Measurements from ENCODE around the gene NPRL2. TPM values are rescaled to one million over a fixed set of nuclear protein-coding genes. Genes with fewer than 3 reads are reported as not detected.

Gene NPRL2
- total and polyA plus RNA-seq, 9 of the 15 experiments (the other 6 are each of a cell fraction or from before 2014, with no cell fraction given), result 17.4 to 40.4 (median 24.4) TPM

- TF ChIP-seq USF1 (CRISPR knock-in tag; IDR thresholded peaks at IDR 0.05) (no peak), RBM15 (IDR thresholded peaks at IDR 0.05; ENCODE audit: insufficient read depth, low read length) (no peak), CTCFL (IDR thresholded peaks at IDR 0.05; ENCODE audit: borderline replicate concordance, insufficient read depth, low read depth, low read length, poor library complexity, severe bottlenecking) (peak; percentile 68), TAF1 (IDR thresholded peaks at IDR 0.05; ENCODE audit: control insufficient read depth, extremely low read depth, insufficient read depth, low read length, severe bottlenecking) (no peak), ZNF224 (CRISPR knock-in tag; IDR thresholded peaks at IDR 0.05) (no peak), RAD21 (CRISPR knock-in tag; conservative IDR thresholded peaks at IDR 0.05 in 1 of 2, IDR thresholded peaks at IDR 0.05 in 1 of 2) (peak; percentile 70 to 91), ZNF512 (tag; IDR thresholded peaks at IDR 0.05) (no peak), RBM39 (optimal IDR thresholded peaks at IDR 0.05; ENCODE audit: low read depth, low read length) (no peak), ASH1L (IDR thresholded peaks at IDR 0.05; ENCODE audit: borderline replicate concordance, low read depth, partially characterized antibody) (no peak), HNRNPK (IDR thresholded peaks at IDR 0.05; ENCODE audit: low read depth, low read length, poor library complexity, severe bottlenecking) (no peak), NFIX (CRISPR knock-in tag; IDR thresholded peaks at IDR 0.05; ENCODE audit: low read depth) (no peak), KAT7 (CRISPR knock-in tag; IDR thresholded peaks at IDR 0.05; ENCODE audit: borderline replicate concordance) (no peak), SRSF3 (IDR thresholded peaks at IDR 0.05; ENCODE audit: insufficient read depth, low read length) (no peak), BRD4 (IDR thresholded peaks at IDR 0.05) (no peak), MBD1 (CRISPR knock-in tag; IDR thresholded peaks at IDR 0.05) (no peak), BRD9 (IDR thresholded peaks at IDR 0.05; ENCODE audit: low read depth, partially characterized antibody) (no peak), ARID3A (IDR thresholded peaks at IDR 0.05; ENCODE audit: borderline replicate concordance, low read depth, low read length) (no peak; the same call in 1 of the 2 replicates), ZNF311 (CRISPR knock-in tag; IDR thresholded peaks at IDR 0.05) (no peak)
Measured at GRCh38 chr3:50324351-50325112, 26.0 kb downstream of the NPRL2 start (continued).

Data from K562 (cell line).